Nephron progenitor cell (in vitro differentiated cells): ENCODE results near the gene SYT11.
A peak's percentile ranks its signal among the peaks of the same experiment; 100 is the strongest.
"Not testable (repeated sequence)": the region's sequence is repeated elsewhere in the genome, so short reads cannot be mapped to it uniquely, and the experiment has no call there.

Experiments used
- DNase-seq: peaks from one replicate; pipeline ENCODE4 v3.0.0; 2021
- H3K27ac Mint-ChIP-seq: 2 replicates; pipeline ENCODE4 v1.8.0; 2021; ENCODE audit warnings: mild to moderate bottlenecking, moderate library complexity, mixed read lengths
- H3K27me3 Mint-ChIP-seq: 2 replicates; pipeline ENCODE4 v1.8.0; 2021; ENCODE audit warnings: mild to moderate bottlenecking, low read depth, mixed read lengths; ENCODE audit not compliant: poor library complexity
- H3K36me3 Mint-ChIP-seq: 2 replicates; pipeline ENCODE4 v1.8.0; 2021; ENCODE audit warnings: low read depth, mixed read lengths
- H3K4me1 Mint-ChIP-seq: 2 replicates; pipeline ENCODE4 v1.8.0; 2021; ENCODE audit warnings: mixed read lengths
- H3K4me3 Mint-ChIP-seq: 2 replicates; pipeline ENCODE4 v1.8.0; 2021; ENCODE audit warnings: mild to moderate bottlenecking, moderate library complexity, mixed read lengths
- H3K9me3 Mint-ChIP-seq: 2 replicates; pipeline ENCODE4 v1.8.0; 2021; ENCODE audit warnings: mild to moderate bottlenecking, moderate library complexity, mixed read lengths
- CTCF ChIP-seq: fragments of 200-600 bp; sonication (generic); IDR thresholded peaks from 2 replicates; pipeline ENCODE4 v1.5.0; 2021; ENCODE audit warnings: antibody characterized with exemption

SYT11 gene

DNA sequence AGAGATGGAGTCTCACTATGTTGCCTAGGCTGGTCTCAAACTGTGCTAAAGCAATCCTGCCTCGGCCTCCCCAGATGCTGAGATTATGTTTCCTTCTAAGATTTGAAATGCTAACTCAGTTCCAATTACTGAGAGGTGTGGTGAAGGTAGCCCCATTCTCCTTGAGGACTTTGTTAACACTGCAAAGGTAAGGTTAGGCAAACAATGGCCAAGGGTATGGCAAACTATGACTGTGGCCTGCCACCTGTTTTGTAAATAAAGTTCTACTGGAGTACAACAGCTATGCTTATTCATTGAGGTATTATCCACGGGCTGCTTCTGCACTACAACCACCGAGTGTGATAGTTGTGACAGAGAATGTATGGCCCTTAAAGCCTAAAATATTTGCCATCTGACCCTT, 61.4 kb downstream of the SYT11 start:
- peaks cover 76% of the 10 kb centered on the region for H3K36me3 Mint-ChIP-seq

GRCh38 chr1:155925506-155925905, 66.1 kb downstream of the SYT11 start:
- peak overlapping the region; percentile 65 for H3K27ac Mint-ChIP-seq
- no peak for DNase-seq
- H3K27me3 Mint-ChIP-seq: no peaks in the 10 kb centered on the region
- peaks cover 84% of the 10 kb centered on the region for H3K36me3 Mint-ChIP-seq
- H3K4me3 Mint-ChIP-seq: no peak overlapping the region
- TF ChIP-seq CTCF: no peak
- no peaks in the 10 kb centered on the region for H3K4me1 Mint-ChIP-seq
- H3K9me3 Mint-ChIP-seq: no peaks in the 10 kb centered on the region

More for the DNA sequence above, 61.4 kb downstream of the SYT11 start:
- H3K9me3 Mint-ChIP-seq: no peaks in the 10 kb centered on the region
- DNase-seq: no peak
- H3K27me3 Mint-ChIP-seq: no peaks in the 10 kb centered on the region
- H3K4me1 Mint-ChIP-seq: no peaks in the 10 kb centered on the region
- H3K4me3 Mint-ChIP-seq: no peak overlapping the region
- no peak for TF ChIP-seq CTCF
- H3K27ac Mint-ChIP-seq: no peak overlapping the region

DNA sequence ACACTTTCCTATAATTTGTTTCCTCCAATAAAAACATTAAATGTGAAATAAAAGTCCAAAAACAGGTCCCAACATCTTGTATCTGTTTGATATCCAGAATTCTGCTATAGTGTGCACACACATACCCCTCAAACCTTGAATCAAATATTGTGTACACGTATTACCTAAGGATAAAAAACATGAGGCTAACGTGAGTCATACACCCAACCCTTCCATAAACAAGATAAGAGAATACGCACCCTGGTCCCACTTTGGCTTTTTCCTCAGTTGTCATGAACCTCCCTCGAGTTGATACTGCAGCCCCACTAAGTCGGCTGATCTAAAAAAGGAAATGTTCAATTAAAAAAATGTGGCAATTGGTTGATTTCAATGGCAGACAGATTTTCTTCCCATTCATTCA, 69.7 kb downstream of the SYT11 start:
- Mint-ChIP-seq H3K27ac (no peak overlapping the region), H3K36me3 (peaks cover 76% of the 10 kb centered on the region), H3K27me3 (no peaks in the 10 kb centered on the region), H3K9me3 (no peaks in the 10 kb centered on the region), H3K4me1 (no peaks in the 10 kb centered on the region), H3K4me3 (no peak overlapping the region)
- no peak for DNase-seq
- no peak for TF ChIP-seq CTCF

DNA sequence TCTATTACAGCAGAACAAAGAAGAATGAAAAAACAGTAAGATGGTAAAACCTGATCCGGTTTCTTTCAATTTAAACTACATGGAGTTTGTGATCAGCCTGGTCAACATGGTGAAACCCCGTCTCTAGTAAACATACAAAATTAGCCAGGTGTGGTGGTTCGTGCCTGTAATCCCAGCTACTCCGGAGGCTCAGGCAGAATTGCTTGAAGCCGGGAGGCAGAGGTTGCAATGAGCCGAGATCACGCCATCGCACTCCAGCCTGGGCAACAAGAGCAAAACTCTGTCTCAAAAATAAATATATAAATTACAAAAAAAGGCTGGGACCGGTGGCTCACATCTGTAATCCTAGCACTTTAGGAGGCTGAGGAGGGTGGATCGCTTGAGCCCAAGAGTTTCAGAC, 71.4 kb downstream of the SYT11 start:
- H3K27me3 Mint-ChIP-seq, H3K4me1 Mint-ChIP-seq, DNase-seq, H3K9me3 Mint-ChIP-seq: not testable (repeated sequence)
- Mint-ChIP-seq H3K36me3 (peaks cover 69% of the 10 kb centered on the region), H3K27ac (peak overlapping the region; percentile 95), H3K4me3 (peak overlapping the region; percentile 78)

GRCh38 chr1:155931332-155932038, 72.1 kb downstream of the SYT11 start:
- DNase-seq: no peak
- H3K4me3 Mint-ChIP-seq: peak overlapping the region; percentile 78
- TF ChIP-seq CTCF: no peak
- no peaks in the 10 kb centered on the region for H3K27me3 Mint-ChIP-seq
- no peak overlapping the region for H3K27ac Mint-ChIP-seq
- H3K4me1 Mint-ChIP-seq: no peaks in the 10 kb centered on the region
- H3K36me3 Mint-ChIP-seq: peaks cover 62% of the 10 kb centered on the region
- H3K9me3 Mint-ChIP-seq: no peaks in the 10 kb centered on the region

GRCh38 chr1:155932081-155932480, 72.7 kb downstream of the SYT11 start:
- no peak for DNase-seq
- H3K4me1 Mint-ChIP-seq: no peaks in the 10 kb centered on the region
- H3K36me3 Mint-ChIP-seq: peaks cover 56% of the 10 kb centered on the region
- H3K9me3 Mint-ChIP-seq: no peaks in the 10 kb centered on the region
- no peak for TF ChIP-seq CTCF
- H3K4me3 Mint-ChIP-seq: peak overlapping the region; percentile 69
- no peaks in the 10 kb centered on the region for H3K27me3 Mint-ChIP-seq
- no peak overlapping the region for H3K27ac Mint-ChIP-seq
